Duodenal mucosa (tissue), 2 donors: ENCODE data around the gene TCN1.
"Not testable (repeated sequence)": the region's sequence is repeated elsewhere in the genome, so short reads cannot be mapped to it uniquely, and the experiment has no call there.

ENCODE experiments used
- H3K27ac ChIP-seq: one replicate; pipeline ENCODE4 v1.7.0; 2013; ENCODE audit warnings: low read depth, low read length
- H3K27me3 ChIP-seq, 2 donors: one replicate each; pipeline ENCODE4 v1.7.0; 2013; ENCODE audit warnings: low read length in 2 of 2, control low read depth in 1 of 2; ENCODE audit not compliant: insufficient read depth in 2 of 2, control insufficient read depth in 1 of 2
- H3K36me3 ChIP-seq, 2 donors: one replicate each; pipeline ENCODE4 v1.7.0; 2013; ENCODE audit warnings: low read length in 2 of 2, control low read depth in 1 of 2; ENCODE audit not compliant: insufficient read depth in 2 of 2, control insufficient read depth in 1 of 2
- H3K4me1 ChIP-seq, 2 donors: one replicate each; pipeline ENCODE4 v1.7.0; 2013; ENCODE audit warnings: low read length in 2 of 2, control low read depth in 1 of 2; ENCODE audit not compliant: insufficient read depth in 2 of 2, control insufficient read depth in 1 of 2
- H3K4me3 ChIP-seq, 2 donors: one replicate each; pipeline ENCODE4 v1.7.0; 2013; ENCODE audit warnings: low read length in 2 of 2, low read depth in 1 of 2
- H3K9ac ChIP-seq, 2 donors: one replicate each; pipeline ENCODE4 v1.7.0; 2013; ENCODE audit warnings: low read length in 2 of 2, low read depth in 1 of 2
- H3K9me3 ChIP-seq, 2 donors: one replicate each; pipeline ENCODE4 v1.7.0; 2013; ENCODE audit warnings: low read length in 2 of 2, control low read depth in 1 of 2; ENCODE audit not compliant: control insufficient read depth in 1 of 2

TCN1 gene

GRCh38 chr11:59866397-59866796 lies at the start of gene TCN1:
Gene TCN1, minus strand, starts transcription at chr11:59866487. Its CDS starts 17 bp downstream, at chr11:59866470.
- Histone ChIP-seq H3K4me1 (no peaks in the 10 kb centered on the region), H3K4me3 (no peak within 1 kb of the TSS), H3K9me3 (no peaks in the 10 kb centered on the region), H3K27ac (no peak within 1 kb of the TSS), H3K36me3 (no peaks in the 10 kb centered on the region), H3K27me3 (no peaks in the 10 kb centered on the region), H3K9ac (no peak within 1 kb of the TSS)

GRCh38 chr11:59903569-59903968 lies 37.3 kb upstream of the TCN1 start:
- not testable (repeated sequence) for H3K4me1 ChIP-seq, H3K9ac ChIP-seq, H3K9me3 ChIP-seq, H3K27me3 ChIP-seq, H3K4me3 ChIP-seq, H3K36me3 ChIP-seq, H3K27ac ChIP-seq

- no peak overlapping the region for H3K9ac ChIP-seq
- no peaks in the 10 kb centered on the region for H3K36me3 ChIP-seq
- no peak overlapping the region for H3K4me3 ChIP-seq
- H3K27ac ChIP-seq, result no peak overlapping the region
- H3K4me1 ChIP-seq, result no peaks in the 10 kb centered on the region
- no peaks in the 10 kb centered on the region for H3K27me3 ChIP-seq
- H3K9me3 ChIP-seq, result no peaks in the 10 kb centered on the region
Observed at GRCh38 chr11:59901306-59901705, 35.0 kb upstream of the TCN1 start.

- no peaks in the 10 kb centered on the region for H3K4me1 ChIP-seq
- H3K4me3 ChIP-seq, result no peak overlapping the region
- H3K9ac ChIP-seq, result no peak overlapping the region
- H3K27me3 ChIP-seq, result no peaks in the 10 kb centered on the region
- no peak overlapping the region for H3K27ac ChIP-seq
- H3K9me3 ChIP-seq, result no peaks in the 10 kb centered on the region
- H3K36me3 ChIP-seq, result no peaks in the 10 kb centered on the region
Observed at GRCh38 chr11:59900366-59901126, 34.3 kb upstream of the TCN1 start.

- Histone ChIP-seq H3K27ac (no peak overlapping the region), H3K4me1 (no peaks in the 10 kb centered on the region), H3K36me3 (no peaks in the 10 kb centered on the region), H3K4me3 (no peak overlapping the region), H3K9ac (no peak overlapping the region), H3K27me3 (no peaks in the 10 kb centered on the region), H3K9me3 (no peaks in the 10 kb centered on the region)
Observed at GRCh38 chr11:59899532-59899931, 33.2 kb upstream of the TCN1 start.

- no peaks in the 10 kb centered on the region for H3K4me1 ChIP-seq
- H3K9me3 ChIP-seq, result no peaks in the 10 kb centered on the region
- H3K27ac ChIP-seq, result no peak overlapping the region
- H3K4me3 ChIP-seq, result no peak overlapping the region
- no peaks in the 10 kb centered on the region for H3K36me3 ChIP-seq
- no peak overlapping the region for H3K9ac ChIP-seq
- H3K27me3 ChIP-seq, result no peaks in the 10 kb centered on the region
Observed at GRCh38 chr11:59898650-59899049, 32.4 kb upstream of the TCN1 start.

- Histone ChIP-seq H3K27ac (no peak overlapping the region), H3K27me3 (no peaks in the 10 kb centered on the region), H3K4me1 (no peaks in the 10 kb centered on the region), H3K4me3 (no peak overlapping the region), H3K36me3 (no peaks in the 10 kb centered on the region), H3K9ac (no peak overlapping the region), H3K9me3 (no peaks in the 10 kb centered on the region)
Observed at GRCh38 chr11:59898046-59898445, 31.8 kb upstream of the TCN1 start.

GRCh38 chr11:59894616-59895015 lies 28.3 kb upstream of the TCN1 start:
- H3K4me1 ChIP-seq, result no peaks in the 10 kb centered on the region
- H3K27ac ChIP-seq, result no peak overlapping the region
- no peak overlapping the region for H3K4me3 ChIP-seq
- H3K36me3 ChIP-seq, result no peaks in the 10 kb centered on the region
- peaks cover 0 to 2% of the 10 kb centered on the region in 2 donors for H3K9me3 ChIP-seq
- H3K9ac ChIP-seq, result no peak overlapping the region
- no peaks in the 10 kb centered on the region for H3K27me3 ChIP-seq

GRCh38 chr11:59891781-59892181 lies 25.5 kb upstream of the TCN1 start:
- Histone ChIP-seq H3K4me3 (no peak overlapping the region), H3K4me1 (no peaks in the 10 kb centered on the region), H3K9ac (no peak overlapping the region), H3K9me3 (peaks cover 2 to 16% of the 10 kb centered on the region in 2 donors), H3K36me3 (no peaks in the 10 kb centered on the region), H3K27me3 (no peaks in the 10 kb centered on the region), H3K27ac (no peak overlapping the region)

GRCh38 chr11:59887156-59887555 lies 20.9 kb upstream of the TCN1 start:
- H3K36me3 ChIP-seq, H3K9ac ChIP-seq, H3K27me3 ChIP-seq, H3K4me3 ChIP-seq, H3K27ac ChIP-seq, H3K4me1 ChIP-seq: not testable (repeated sequence)
- peaks cover 4 to 16% of the 10 kb centered on the region in 2 donors for H3K9me3 ChIP-seq
